ENCODE results near the gene ENPP6.

DNA sequence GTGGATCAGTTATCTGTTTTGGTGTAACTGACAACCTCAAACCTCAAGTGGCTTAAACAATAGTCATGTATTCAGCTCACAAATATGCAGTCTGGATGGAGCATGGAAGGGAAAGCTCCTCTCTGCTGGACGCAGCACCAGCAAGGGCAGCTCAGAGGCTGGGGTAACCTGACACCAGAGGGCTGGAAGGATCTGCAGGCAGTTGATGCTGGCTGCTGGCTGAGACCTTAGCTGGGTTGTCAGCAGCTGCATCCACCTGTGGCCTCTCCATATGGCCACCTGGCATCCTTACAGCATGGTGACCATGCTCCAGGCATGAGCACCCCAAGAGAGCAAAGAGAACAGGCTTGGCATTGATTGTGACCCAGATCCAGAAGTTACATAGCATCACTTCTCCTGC lies 46.7 kb downstream of the ENPP6 start:
- TF ChIP-seq, protein P1, sequence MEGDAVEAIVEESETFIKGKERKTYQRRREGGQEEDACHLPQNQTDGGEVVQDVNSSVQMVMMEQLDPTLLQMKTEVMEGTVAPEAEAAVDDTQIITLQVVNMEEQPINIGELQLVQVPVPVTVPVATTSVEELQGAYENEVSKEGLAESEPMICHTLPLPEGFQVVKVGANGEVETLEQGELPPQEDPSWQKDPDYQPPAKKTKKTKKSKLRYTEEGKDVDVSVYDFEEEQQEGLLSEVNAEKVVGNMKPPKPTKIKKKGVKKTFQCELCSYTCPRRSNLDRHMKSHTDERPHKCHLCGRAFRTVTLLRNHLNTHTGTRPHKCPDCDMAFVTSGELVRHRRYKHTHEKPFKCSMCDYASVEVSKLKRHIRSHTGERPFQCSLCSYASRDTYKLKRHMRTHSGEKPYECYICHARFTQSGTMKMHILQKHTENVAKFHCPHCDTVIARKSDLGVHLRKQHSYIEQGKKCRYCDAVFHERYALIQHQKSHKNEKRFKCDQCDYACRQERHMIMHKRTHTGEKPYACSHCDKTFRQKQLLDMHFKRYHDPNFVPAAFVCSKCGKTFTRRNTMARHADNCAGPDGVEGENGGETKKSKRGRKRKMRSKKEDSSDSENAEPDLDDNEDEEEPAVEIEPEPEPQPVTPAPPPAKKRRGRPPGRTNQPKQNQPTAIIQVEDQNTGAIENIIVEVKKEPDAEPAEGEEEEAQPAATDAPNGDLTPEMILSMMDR (IDR thresholded peaks at IDR 0.05), result no peak
- TF ChIP-seq EHMT2 (IDR thresholded peaks at IDR 0.05; ENCODE audit: low read depth) (no peak), MAFK (IDR thresholded peaks at IDR 0.05; ENCODE audit: partially characterized antibody) (no peak), POLR2A (IDR thresholded peaks at IDR 0.05; ENCODE audit: low read length) (no peak), EP300 (IDR thresholded peaks at IDR 0.05) (no peak), JUN (IDR thresholded peaks at IDR 0.05) (no peak), ZNF302 (CRISPR knock-in tag; IDR thresholded peaks at IDR 0.05) (no peak), RCOR1 (IDR thresholded peaks at IDR 0.05; ENCODE audit: low read depth, low read length) (no peak), RNF2 (IDR thresholded peaks at IDR 0.05; ENCODE audit: borderline replicate concordance, low read depth) (no peak), FOXS1 (CRISPR knock-in tag; IDR thresholded peaks at IDR 0.05) (no peak)
